Panc1 (cell line): ENCODE data around the gene RLBP1. TPM values are rescaled to one million over a fixed set of nuclear protein-coding genes. Genes with fewer than 3 reads are reported as not detected.

Experiments
- ATAC-seq: fragments of 200-7000 bp; cut with Tn5 transposase; 2 replicates; pipeline ENCODE4 v1.9.1; 2020; ENCODE audit warnings: mild to moderate bottlenecking, moderate library complexity
- BruUV-seq: library from RNA; stranded (reverse); fragments of 400-500 nt; replicated peaks from 2 replicates; lab custom pipeline; 2021; lab: Mats Ljungman, UMichigan
- CTCF ChIA-PET: fragments of 300-600 bp; sonication (Branson Sonifier 250); formaldehyde crosslinking; loops from one replicate; lab custom pipeline; 2022; ENCODE audit warnings: antibody characterized with exemption; lab: Charles Lee
- POLR2A ChIA-PET: fragments of 300-600 bp; sonication (Branson Sonifier 250); formaldehyde crosslinking; loops from one replicate; lab custom pipeline; 2022; ENCODE audit warnings: antibody characterized with exemption; lab: Charles Lee
- DNase-seq: peaks from one replicate; pipeline ENCODE4 v3.0.0-alpha.2; 2010; ENCODE audit warnings: low read depth, low spot score
- H3K27ac ChIP-seq: 2 replicates; pipeline ENCODE4 v1.5.1; 2011; ENCODE audit warnings: mild to moderate bottlenecking, low read length, inconsistent platforms
- H3K27me3 ChIP-seq: fragments of 200-500 bp; sonication (Bioruptor generic); 2 replicates; pipeline ENCODE4 v1.6.0; 2014; ENCODE audit warnings: low read length, inconsistent platforms; ENCODE audit not compliant: control insufficient read depth, insufficient read depth
- H3K36me3 ChIP-seq: fragments of 200-500 bp; sonication (Bioruptor generic); 2 replicates; pipeline ENCODE4 v1.5.1; 2014; ENCODE audit warnings: inconsistent platforms, mild to moderate bottlenecking, low read length, moderate library complexity; ENCODE audit not compliant: control insufficient read depth, insufficient read depth
- H3K4me1 ChIP-seq: 2 replicates; pipeline ENCODE4 v1.5.1; 2011; ENCODE audit warnings: inconsistent platforms, mild to moderate bottlenecking, low read length, moderate library complexity; ENCODE audit not compliant: control insufficient read depth, insufficient read depth
- H3K4me3 ChIP-seq, 2 experiments: 2 replicates each; pipeline ENCODE4 v1.5.1; 2011 to 2012; ENCODE audit warnings: low read depth in 2 of 2, low read length in 2 of 2, mild to moderate bottlenecking in 2 of 2, inconsistent platforms in 1 of 2, moderate library complexity in 1 of 2
- H3K9me3 ChIP-seq: fragments of 200-500 bp; sonication (Bioruptor generic); 2 replicates; pipeline ENCODE4 v1.5.1; 2014; ENCODE audit warnings: low read depth, mild to moderate bottlenecking, inconsistent platforms, low read length, moderate library complexity; ENCODE audit not compliant: control insufficient read depth, insufficient read depth
- POLR2AphosphoS5 ChIP-seq: IDR thresholded peaks from 2 replicates; pipeline ENCODE4 v1.6.1; 2012; ENCODE audit warnings: mild to moderate bottlenecking, low read depth, low read length, moderate library complexity
- SIN3A ChIP-seq: IDR thresholded peaks from 2 replicates; pipeline ENCODE4 v1.6.1; 2012; ENCODE audit warnings: low read depth, mild to moderate bottlenecking, low read length, moderate library complexity, borderline replicate concordance; ENCODE audit not compliant: insufficient read depth
- TCF7L2 ChIP-seq: IDR thresholded peaks from 2 replicates; pipeline ENCODE4 v1.6.1; 2011; ENCODE audit warnings: mild to moderate bottlenecking, low read depth, low read length, inconsistent platforms
- in situ Hi-C: cut with HindIII; loops from 2 replicates; pipeline ENCODE4 v1.10.0; 2016; ENCODE audit warnings: low sequenced_read_pairs, low pct_unique_long_range_greater_than_20kb
- intact Hi-C: fragments of 100-400 bp; cut with micrococcal nuclease; formaldehyde crosslinking; loops from one replicate; pipeline ENCODE4 v1.10.0; 2022; ENCODE audit not compliant: unreplicated experiment
- total RNA-seq: library from RNA; stranded (reverse); gene quantifications from one replicate; pipeline ENCODE4 v1.2.1, GENCODE V29; 2021; ENCODE audit not compliant: unreplicated experiment
- TF ChIP-seq, protein P1 (sequence below), 2 experiments: IDR thresholded peaks; 2 replicates each; pipeline ENCODE4 v1.6.1; 2011 to 2012; ENCODE audit warnings: low read depth in 2 of 2, control low read depth in 1 of 2, low read length in 1 of 2, mild to moderate bottlenecking in 1 of 2, moderate library complexity in 1 of 2; ENCODE audit not compliant: insufficient read depth in 1 of 2
- TF ChIP-seq, protein P2 (sequence below): fragments of 450-650 bp; IDR thresholded peaks from 2 replicates; pipeline ENCODE4 v1.5.1; 2017; ENCODE audit warnings: mild to moderate bottlenecking

Gene RLBP1
- total RNA-seq, 1 experiment from 2014 or later = not detected

DNA sequence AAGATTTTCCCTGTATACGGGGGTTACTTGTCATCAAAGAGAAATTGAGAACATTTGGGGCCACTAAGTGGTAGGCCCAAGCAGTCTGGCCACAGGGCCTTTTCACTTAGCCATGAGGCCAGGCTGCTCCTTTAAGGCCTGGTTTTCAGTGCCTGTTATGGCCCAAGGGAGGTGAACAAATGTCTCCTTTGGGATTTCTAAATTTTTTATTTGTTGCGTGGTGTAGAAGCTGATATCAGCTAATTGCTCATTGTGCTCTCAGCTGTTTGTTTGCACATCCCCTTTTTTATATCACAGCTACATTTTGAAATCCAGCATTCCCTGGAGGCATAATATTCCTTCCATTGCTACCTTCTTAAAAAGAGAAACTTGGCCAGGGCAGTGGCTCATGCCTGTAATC lies 48.5 kb downstream of the RLBP1 start:
- Histone ChIP-seq H3K4me3 (no peak overlapping the region), H3K4me1 (peaks cover under 1% of the 10 kb centered on the region; the same call in 1 of the 2 replicates), H3K27me3 (no peaks in the 10 kb centered on the region), H3K36me3 (peaks cover 6% of the 10 kb centered on the region; the same call in 1 of the 2 replicates), H3K27ac (no peak overlapping the region), H3K9me3 (no peaks in the 10 kb centered on the region)
- no peak for TF ChIP-seq POLR2AphosphoS5
- TF ChIP-seq, protein P1, sequence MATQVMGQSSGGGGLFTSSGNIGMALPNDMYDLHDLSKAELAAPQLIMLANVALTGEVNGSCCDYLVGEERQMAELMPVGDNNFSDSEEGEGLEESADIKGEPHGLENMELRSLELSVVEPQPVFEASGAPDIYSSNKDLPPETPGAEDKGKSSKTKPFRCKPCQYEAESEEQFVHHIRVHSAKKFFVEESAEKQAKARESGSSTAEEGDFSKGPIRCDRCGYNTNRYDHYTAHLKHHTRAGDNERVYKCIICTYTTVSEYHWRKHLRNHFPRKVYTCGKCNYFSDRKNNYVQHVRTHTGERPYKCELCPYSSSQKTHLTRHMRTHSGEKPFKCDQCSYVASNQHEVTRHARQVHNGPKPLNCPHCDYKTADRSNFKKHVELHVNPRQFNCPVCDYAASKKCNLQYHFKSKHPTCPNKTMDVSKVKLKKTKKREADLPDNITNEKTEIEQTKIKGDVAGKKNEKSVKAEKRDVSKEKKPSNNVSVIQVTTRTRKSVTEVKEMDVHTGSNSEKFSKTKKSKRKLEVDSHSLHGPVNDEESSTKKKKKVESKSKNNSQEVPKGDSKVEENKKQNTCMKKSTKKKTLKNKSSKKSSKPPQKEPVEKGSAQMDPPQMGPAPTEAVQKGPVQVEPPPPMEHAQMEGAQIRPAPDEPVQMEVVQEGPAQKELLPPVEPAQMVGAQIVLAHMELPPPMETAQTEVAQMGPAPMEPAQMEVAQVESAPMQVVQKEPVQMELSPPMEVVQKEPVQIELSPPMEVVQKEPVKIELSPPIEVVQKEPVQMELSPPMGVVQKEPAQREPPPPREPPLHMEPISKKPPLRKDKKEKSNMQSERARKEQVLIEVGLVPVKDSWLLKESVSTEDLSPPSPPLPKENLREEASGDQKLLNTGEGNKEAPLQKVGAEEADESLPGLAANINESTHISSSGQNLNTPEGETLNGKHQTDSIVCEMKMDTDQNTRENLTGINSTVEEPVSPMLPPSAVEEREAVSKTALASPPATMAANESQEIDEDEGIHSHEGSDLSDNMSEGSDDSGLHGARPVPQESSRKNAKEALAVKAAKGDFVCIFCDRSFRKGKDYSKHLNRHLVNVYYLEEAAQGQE (IDR thresholded peaks at IDR 0.05; ENCODE audit: insufficient read depth in 1 of 2, low read depth in 2 of 2, low read length in 1 of 2) = no peak
- TF ChIP-seq, protein P2, sequence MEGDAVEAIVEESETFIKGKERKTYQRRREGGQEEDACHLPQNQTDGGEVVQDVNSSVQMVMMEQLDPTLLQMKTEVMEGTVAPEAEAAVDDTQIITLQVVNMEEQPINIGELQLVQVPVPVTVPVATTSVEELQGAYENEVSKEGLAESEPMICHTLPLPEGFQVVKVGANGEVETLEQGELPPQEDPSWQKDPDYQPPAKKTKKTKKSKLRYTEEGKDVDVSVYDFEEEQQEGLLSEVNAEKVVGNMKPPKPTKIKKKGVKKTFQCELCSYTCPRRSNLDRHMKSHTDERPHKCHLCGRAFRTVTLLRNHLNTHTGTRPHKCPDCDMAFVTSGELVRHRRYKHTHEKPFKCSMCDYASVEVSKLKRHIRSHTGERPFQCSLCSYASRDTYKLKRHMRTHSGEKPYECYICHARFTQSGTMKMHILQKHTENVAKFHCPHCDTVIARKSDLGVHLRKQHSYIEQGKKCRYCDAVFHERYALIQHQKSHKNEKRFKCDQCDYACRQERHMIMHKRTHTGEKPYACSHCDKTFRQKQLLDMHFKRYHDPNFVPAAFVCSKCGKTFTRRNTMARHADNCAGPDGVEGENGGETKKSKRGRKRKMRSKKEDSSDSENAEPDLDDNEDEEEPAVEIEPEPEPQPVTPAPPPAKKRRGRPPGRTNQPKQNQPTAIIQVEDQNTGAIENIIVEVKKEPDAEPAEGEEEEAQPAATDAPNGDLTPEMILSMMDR = no peak
- no peak for TF ChIP-seq SIN3A
- TF ChIP-seq TCF7L2 = no peak
- ATAC-seq (no peak), DNase-seq (no peak)
- in situ Hi-C loops (no loop called here), intact Hi-C loops (no loop called here)
- no TSS peak for BruUV-seq
- POLR2A ChIA-PET = no interaction called here
- CTCF ChIA-PET = interaction anchor here (0.5 kb wide), 1 partner anchor 366 kb away, joined by 3 read pairs; no protein-coding TSS in a partner anchor

DNA sequence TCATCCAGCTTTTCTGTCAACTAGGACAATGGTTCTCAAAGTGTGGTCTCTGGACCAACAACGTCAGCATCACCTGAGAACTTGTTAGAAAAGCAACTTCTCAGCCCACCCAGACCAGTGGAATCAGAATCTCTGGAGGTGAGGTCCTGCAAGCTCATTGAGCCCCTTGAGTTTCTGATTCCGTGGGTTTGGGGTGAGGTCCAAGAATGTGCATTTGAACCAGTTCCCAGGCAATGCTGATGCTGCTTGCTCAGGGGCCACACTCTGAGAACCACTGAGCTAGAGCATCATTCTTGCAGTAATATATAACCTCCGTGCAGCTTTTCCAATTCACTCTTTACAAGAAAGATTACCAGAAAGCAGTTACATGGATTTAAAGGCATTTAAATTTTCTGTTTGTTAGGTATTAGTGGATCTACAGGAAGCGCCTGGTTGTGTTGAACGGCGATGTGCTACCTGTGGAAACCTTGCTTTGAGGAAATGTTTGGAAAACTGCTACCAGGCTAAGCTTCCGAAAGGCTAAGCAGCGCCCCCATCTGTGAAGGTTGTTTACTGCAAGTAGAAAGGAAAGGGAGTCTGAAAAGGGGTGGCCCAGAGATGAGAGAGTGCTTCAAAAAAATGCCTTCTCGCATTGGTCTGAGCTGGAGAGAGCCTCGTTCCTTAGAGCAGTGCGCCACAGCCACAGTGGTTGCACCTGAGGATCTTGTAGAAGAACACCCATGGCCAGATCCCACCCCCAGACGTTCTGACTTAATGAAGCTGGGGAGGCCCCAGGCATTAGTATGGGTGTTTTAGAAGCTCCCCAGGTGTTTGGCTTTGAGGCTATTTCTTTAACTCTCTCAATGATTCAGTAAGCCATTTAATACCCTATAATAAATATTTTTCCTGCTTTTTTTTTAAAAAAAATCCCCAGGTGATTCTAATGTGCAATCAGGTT lies 50.0 kb downstream of the RLBP1 start:
- no peak overlapping the region for H3K27ac ChIP-seq

More for the DNA sequence above, 50.0 kb downstream of the RLBP1 start:
- Histone ChIP-seq H3K4me1 (peaks cover 10% of the 10 kb centered on the region), H3K4me3 (no peak overlapping the region), H3K9me3 (no peaks in the 10 kb centered on the region), H3K27me3 (no peaks in the 10 kb centered on the region), H3K36me3 (no peaks in the 10 kb centered on the region)
- ChIA-PET POLR2A (interaction anchor here (1.3 kb wide), 1 partner anchor 50 kb away, joined by 6 read pairs; no protein-coding TSS in a partner anchor), CTCF (interaction anchor here (0.6 to 1.7 kb wide), 9 partner anchors 12 to 278 kb away, joined by 3 to 13 read pairs (median 3); partner anchors contain the start of gene ABHD2)
- TF ChIP-seq POLR2AphosphoS5 = no peak
- TF ChIP-seq, protein P2 = peak; percentile 91
- TF ChIP-seq TCF7L2 = no peak
- no peak for TF ChIP-seq SIN3A
- TF ChIP-seq, protein P1 (IDR thresholded peaks at IDR 0.05; ENCODE audit: insufficient read depth in 1 of 2, low read depth in 2 of 2, low read length in 1 of 2) = no peak
- BruUV-seq = no TSS peak
- peak; percentile 56 for ATAC-seq
- in situ Hi-C loops = no loop called here
- DNase-seq = peak; percentile 12
- intact Hi-C loops = no loop called here
